Measurements from ENCODE around the gene APOBR.
"Not testable (repeated sequence)": the region's sequence is repeated elsewhere in the genome, so short reads cannot be mapped to it uniquely, and the experiment has no call there.

The APOBR gene

GRCh38 chr16:28494121-28494851 is at the start of gene APOBR:
Gene APOBR, plus strand, starts transcription at chr16:28494643. Its CDS starts 39 bp downstream, at chr16:28494682.
- no peak for TF ChIP-seq CTCF (conservative IDR thresholded peaks at IDR 0.05)
- H3K27ac ChIP-seq, result no peak within 1 kb of the TSS

- H3K27ac ChIP-seq, result not testable (repeated sequence)
Measured at GRCh38 chr16:28446388-28446787, 48.1 kb upstream of the APOBR start.

- H3K27ac ChIP-seq, result not testable (repeated sequence)
Measured at GRCh38 chr16:28447081-28447480, 47.4 kb upstream of the APOBR start.

- H3K27ac ChIP-seq, result no peak overlapping the region
- no peak for TF ChIP-seq CTCF (conservative IDR thresholded peaks at IDR 0.05)
Measured at GRCh38 chr16:28473714-28474265, 20.7 kb upstream of the APOBR start.

GRCh38 chr16:28475221-28475620 is 19.2 kb upstream of the APOBR start:
- no peak for TF ChIP-seq CTCF (conservative IDR thresholded peaks at IDR 0.05)
- H3K27ac ChIP-seq, result no peak overlapping the region

- no peak for TF ChIP-seq CTCF (conservative IDR thresholded peaks at IDR 0.05)
Measured at GRCh38 chr16:28477311-28477920, 17.0 kb upstream of the APOBR start.

GRCh38 chr16:28478506-28479180 is 15.8 kb upstream of the APOBR start:
- H3K27ac ChIP-seq, result no peak overlapping the region

More at GRCh38 chr16:28477311-28477920, 17.0 kb upstream of the APOBR start:
- H3K27ac ChIP-seq, result no peak overlapping the region

More at GRCh38 chr16:28478506-28479180, 15.8 kb upstream of the APOBR start:
- TF ChIP-seq CTCF (conservative IDR thresholded peaks at IDR 0.05), result no peak
